A673 (cell line): ENCODE results near the gene KCNA2. TPM values are rescaled to one million over a fixed set of nuclear protein-coding genes. Genes with fewer than 3 reads are reported as not detected.

ENCODE experiments used
- BruUV-seq: library from RNA; stranded (reverse); fragments of 400-500 nt; replicated peaks from 2 replicates; lab custom pipeline; 2021; lab: Mats Ljungman, UMichigan
- CTCF ChIA-PET: fragments of 300-600 bp; sonication (Branson Sonifier 250); formaldehyde crosslinking; loops from one replicate; lab custom pipeline; 2022; ENCODE audit warnings: antibody characterized with exemption; lab: Charles Lee
- POLR2A ChIA-PET: fragments of 300-600 bp; sonication (Branson Sonifier 250); formaldehyde crosslinking; loops from one replicate; lab custom pipeline; 2022; ENCODE audit warnings: antibody characterized with exemption; ENCODE audit not compliant: low non-redundant PET; lab: Charles Lee
- DNase-seq: peaks from one replicate; pipeline ENCODE4 v3.0.0-alpha.2; 2015; ENCODE audit warnings: low spot score
- H3K27ac ChIP-seq: fragments of 200-600 bp; sonication (generic); 2 replicates; pipeline ENCODE4 v1.5.1; 2016; ENCODE audit warnings: mixed run types, low read depth, mild to moderate bottlenecking, mixed read lengths, antibody characterized with exemption, low read length; ENCODE audit not compliant: poor library complexity, severe bottlenecking
- H3K27me3 ChIP-seq: fragments of 200-600 bp; sonication (generic); replicated peaks from 2 replicates; pipeline ENCODE4 v1.6.1; 2017; ENCODE audit warnings: mixed run types, low read depth, mild to moderate bottlenecking, mixed read lengths, antibody characterized with exemption, low read length; ENCODE audit not compliant: insufficient read depth, poor library complexity
- H3K36me3 ChIP-seq: fragments of 200-600 bp; sonication (generic); 2 replicates; pipeline ENCODE4 v1.6.1; 2016; ENCODE audit warnings: mixed run types, mild to moderate bottlenecking, mixed read lengths, antibody characterized with exemption, low read length; ENCODE audit not compliant: insufficient read depth, poor library complexity, severe bottlenecking
- H3K4me1 ChIP-seq: fragments of 200-600 bp; sonication (generic); 2 replicates; pipeline ENCODE4 v1.6.1; 2017; ENCODE audit warnings: mixed run types, mild to moderate bottlenecking, mixed read lengths, antibody characterized with exemption, low read length; ENCODE audit not compliant: insufficient read depth, poor library complexity, severe bottlenecking
- H3K4me3 ChIP-seq: fragments of 200-600 bp; sonication (generic); 2 replicates; pipeline ENCODE4 v1.5.1; 2016; ENCODE audit warnings: low read depth, mixed run types, mild to moderate bottlenecking, mixed read lengths, low read length; ENCODE audit not compliant: poor library complexity, severe bottlenecking
- H3K9me3 ChIP-seq: fragments of 200-600 bp; sonication (generic); 2 replicates; pipeline ENCODE4 v1.6.1; 2016; ENCODE audit warnings: mixed run types, low read depth, mild to moderate bottlenecking, mixed read lengths, antibody characterized with exemption, low read length; ENCODE audit not compliant: poor library complexity, severe bottlenecking
- CTCF ChIP-seq: fragments of 300-800, 200-600 bp; sonication (generic); conservative IDR thresholded peaks from 2 replicates; pipeline ENCODE4 v1.5.1; 2017; ENCODE audit warnings: low read depth, mild to moderate bottlenecking, antibody characterized with exemption, low read length, moderate library complexity, mixed read lengths
- EZH2 ChIP-seq: fragments of 200-600 bp; sonication (generic); IDR thresholded peaks from 2 replicates; pipeline ENCODE4 v1.6.1; 2017; ENCODE audit warnings: borderline replicate concordance, low read depth, mild to moderate bottlenecking, mixed read lengths, antibody characterized with exemption, low read length; ENCODE audit not compliant: poor library complexity, severe bottlenecking
- intact Hi-C: fragments of 100-400 bp; cut with micrococcal nuclease; formaldehyde crosslinking; loops from one replicate; pipeline ENCODE4 v1.10.0; 2022; ENCODE audit not compliant: unreplicated experiment
- total RNA-seq: library from RNA; stranded (reverse); gene quantifications from 2 replicates; pipeline ENCODE4 v1.2.3, GENCODE V29; 2021

The KCNA2 gene
- total RNA-seq, 1 experiment from 2014 or later: 46.6 TPM

GRCh38 chr1:110588486-110588885 is 17.7 kb downstream of the KCNA2 start:
- Histone ChIP-seq H3K27ac (no peak overlapping the region), H3K9me3 (no peaks in the 10 kb centered on the region), H3K4me3 (no peak overlapping the region), H3K27me3 (no peaks in the 10 kb centered on the region), H3K36me3 (no peaks in the 10 kb centered on the region), H3K4me1 (no peaks in the 10 kb centered on the region)
- no peak for DNase-seq
- no TSS peak for BruUV-seq
- CTCF ChIA-PET: no interaction called here
- intact Hi-C loops: no loop called here
- no peak for TF ChIP-seq EZH2
- TF ChIP-seq CTCF: no peak
- POLR2A ChIA-PET: no interaction called here

GRCh38 chr1:110587906-110588305 is 18.3 kb downstream of the KCNA2 start:
- ChIA-PET POLR2A (no interaction called here), CTCF (no interaction called here)
- TF ChIP-seq EZH2 (no peak), CTCF (no peak)
- Histone ChIP-seq H3K4me1 (no peaks in the 10 kb centered on the region), H3K4me3 (no peak overlapping the region), H3K27ac (no peak overlapping the region), H3K27me3 (no peaks in the 10 kb centered on the region), H3K9me3 (no peaks in the 10 kb centered on the region), H3K36me3 (no peaks in the 10 kb centered on the region)
- no TSS peak for BruUV-seq
- DNase-seq: no peak
- intact Hi-C loops: no loop called here

DNA sequence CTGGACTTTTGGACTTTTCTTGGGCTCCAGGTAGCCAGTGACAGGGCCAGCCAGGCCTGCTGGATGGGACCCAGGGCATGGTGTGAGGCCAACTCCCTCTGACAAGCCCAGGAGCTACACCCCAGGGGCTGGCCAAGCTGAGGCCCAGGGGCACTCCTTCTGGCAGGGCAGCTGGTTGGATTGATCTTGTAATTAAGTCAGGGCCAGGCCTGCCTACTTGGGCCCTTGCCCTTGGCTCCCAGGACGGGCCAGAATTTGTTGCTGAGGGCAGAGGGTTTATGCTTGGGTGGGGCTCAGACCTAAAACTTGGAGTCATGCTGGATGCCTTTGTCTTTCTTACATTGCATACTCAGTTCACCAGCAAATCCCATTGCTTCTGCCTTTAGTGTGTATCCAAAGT is 20.7 kb downstream of the KCNA2 start:
- intact Hi-C loops: no loop called here
- TF ChIP-seq CTCF (no peak), EZH2 (no peak)
- Histone ChIP-seq H3K27me3 (no peaks in the 10 kb centered on the region), H3K27ac (no peak overlapping the region), H3K36me3 (no peaks in the 10 kb centered on the region), H3K4me1 (no peaks in the 10 kb centered on the region), H3K9me3 (no peaks in the 10 kb centered on the region), H3K4me3 (no peak overlapping the region)
- BruUV-seq: no TSS peak
- no peak for DNase-seq
- ChIA-PET CTCF (no interaction called here), POLR2A (no interaction called here)
